ENCODE measurements around the gene S1PR5.
"Not testable (repeated sequence)": the region's sequence is repeated elsewhere in the genome, so short reads cannot be mapped to it uniquely, and the experiment has no call there.

Gene S1PR5

DNA sequence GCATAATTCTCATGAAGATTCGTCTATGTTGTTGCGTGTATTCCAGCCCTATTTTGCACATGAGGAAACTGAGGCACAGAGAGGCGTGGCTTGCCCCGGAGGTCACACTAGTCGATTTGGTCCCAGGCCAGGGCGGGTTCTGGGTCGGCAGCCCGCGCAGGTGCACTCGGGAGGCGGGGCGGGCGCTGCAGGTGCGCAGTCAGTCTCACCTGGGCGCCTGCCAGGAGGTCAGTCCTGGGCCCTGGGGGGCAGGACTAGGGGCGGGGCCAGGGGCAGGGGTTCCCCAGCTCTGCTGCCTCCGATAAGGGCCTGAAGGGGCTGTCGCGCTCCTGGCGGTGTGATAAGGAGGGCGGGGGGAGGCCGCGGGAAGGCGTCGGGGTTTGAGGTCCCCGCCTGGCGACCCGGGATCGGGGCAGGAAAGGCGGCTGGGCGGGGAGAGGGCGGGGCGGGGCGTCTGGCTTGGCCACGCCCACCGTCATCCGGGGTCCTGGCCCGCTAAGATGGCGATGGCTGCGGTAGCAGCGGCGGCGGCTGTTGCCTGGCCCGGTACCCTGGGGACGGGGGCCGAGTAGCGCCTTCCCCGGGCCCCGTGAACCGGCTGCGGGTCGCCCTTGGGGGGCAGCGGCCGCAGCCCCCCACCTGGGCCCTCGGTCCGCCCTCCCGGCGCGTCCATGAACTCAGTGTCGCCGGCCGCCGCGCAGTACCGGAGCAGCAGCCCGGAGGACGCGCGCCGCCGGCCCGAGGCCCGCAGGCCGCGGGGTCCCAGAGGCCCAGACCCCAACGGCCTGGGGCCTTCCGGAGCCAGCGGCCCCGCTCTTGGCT is 26.4 kb upstream of the S1PR5 start, which contains the start of gene ATG4D:
Gene ATG4D (plus strand): TSS at position 485 of the 822 bp plus-strand sequence. CDS start 187 bp downstream, at position 672.
- Histone ChIP-seq H3K4me3 (ENCODE audit: low read depth, low read length) (peak within 1 kb of the TSS; percentile 60), H3K27ac (peak within 1 kb of the TSS; percentile 92), H3K36me3 (peaks cover 32% of the 10 kb centered on the region), H3K9me3 (ENCODE audit: severe bottlenecking) (no peaks in the 10 kb centered on the region), H3K27me3 (ENCODE audit: insufficient read depth, low read depth, severe bottlenecking) (no peaks in the 10 kb centered on the region)
- TF ChIP-seq, protein P1, sequence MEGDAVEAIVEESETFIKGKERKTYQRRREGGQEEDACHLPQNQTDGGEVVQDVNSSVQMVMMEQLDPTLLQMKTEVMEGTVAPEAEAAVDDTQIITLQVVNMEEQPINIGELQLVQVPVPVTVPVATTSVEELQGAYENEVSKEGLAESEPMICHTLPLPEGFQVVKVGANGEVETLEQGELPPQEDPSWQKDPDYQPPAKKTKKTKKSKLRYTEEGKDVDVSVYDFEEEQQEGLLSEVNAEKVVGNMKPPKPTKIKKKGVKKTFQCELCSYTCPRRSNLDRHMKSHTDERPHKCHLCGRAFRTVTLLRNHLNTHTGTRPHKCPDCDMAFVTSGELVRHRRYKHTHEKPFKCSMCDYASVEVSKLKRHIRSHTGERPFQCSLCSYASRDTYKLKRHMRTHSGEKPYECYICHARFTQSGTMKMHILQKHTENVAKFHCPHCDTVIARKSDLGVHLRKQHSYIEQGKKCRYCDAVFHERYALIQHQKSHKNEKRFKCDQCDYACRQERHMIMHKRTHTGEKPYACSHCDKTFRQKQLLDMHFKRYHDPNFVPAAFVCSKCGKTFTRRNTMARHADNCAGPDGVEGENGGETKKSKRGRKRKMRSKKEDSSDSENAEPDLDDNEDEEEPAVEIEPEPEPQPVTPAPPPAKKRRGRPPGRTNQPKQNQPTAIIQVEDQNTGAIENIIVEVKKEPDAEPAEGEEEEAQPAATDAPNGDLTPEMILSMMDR (IDR thresholded peaks at IDR 0.05; ENCODE audit: low read depth, low read length) = no peak
- peak; percentile 75 for DNase-seq

DNA sequence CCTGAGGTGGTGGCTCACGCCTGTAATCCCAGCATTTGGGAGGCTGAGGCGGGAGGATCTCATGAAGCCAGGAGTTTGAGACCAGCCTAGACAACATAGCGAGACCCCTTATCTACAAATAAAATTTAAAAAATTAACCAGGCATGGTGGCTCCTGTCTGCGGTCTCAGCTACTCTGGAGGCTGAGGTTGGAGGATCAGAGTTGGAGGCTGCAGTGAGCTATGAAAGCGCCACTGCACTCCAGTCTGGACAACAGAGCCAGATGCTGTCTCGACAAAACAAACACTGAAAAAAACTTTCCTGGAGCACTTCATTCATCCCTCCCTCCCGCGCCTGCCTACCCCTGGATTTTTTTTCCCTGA is 25.8 kb upstream of the S1PR5 start:
- peaks cover 26% of the 10 kb centered on the region for H3K36me3 ChIP-seq
- H3K27me3 ChIP-seq (ENCODE audit: insufficient read depth, low read depth, severe bottlenecking) = no peaks in the 10 kb centered on the region
- DNase-seq = no peak
- TF ChIP-seq, protein P1 (IDR thresholded peaks at IDR 0.05; ENCODE audit: low read depth, low read length) = no peak
- H3K4me3 ChIP-seq (ENCODE audit: low read depth, low read length) = peak overlapping the region; percentile 60
- no peaks in the 10 kb centered on the region for H3K9me3 ChIP-seq (ENCODE audit: severe bottlenecking)
- no peak overlapping the region for H3K27ac ChIP-seq

DNA sequence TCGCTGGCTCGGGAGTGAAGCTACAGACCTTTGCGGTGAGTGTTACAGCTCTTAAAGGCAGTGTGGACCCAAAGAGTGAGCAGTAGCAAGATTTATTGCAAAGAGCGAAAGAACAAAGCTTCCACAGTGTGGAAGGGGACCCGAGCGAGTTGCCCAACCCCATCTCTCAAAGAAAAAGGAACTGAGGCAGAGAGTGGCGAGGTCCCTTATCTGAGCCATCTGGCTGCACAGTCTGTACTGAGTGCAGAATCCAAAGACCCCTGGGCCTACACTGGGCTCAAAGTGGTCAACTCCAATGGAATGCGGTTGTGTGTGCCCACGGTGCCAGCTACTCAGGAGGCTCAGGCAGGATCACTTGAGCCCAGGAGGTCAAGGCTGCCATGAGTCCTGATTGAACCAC is 21.8 kb upstream of the S1PR5 start:
- not testable (repeated sequence) for H3K9me3 ChIP-seq (ENCODE audit: severe bottlenecking); H3K27ac ChIP-seq; H3K27me3 ChIP-seq (ENCODE audit: insufficient read depth, low read depth, severe bottlenecking); H3K4me3 ChIP-seq (ENCODE audit: low read depth, low read length); DNase-seq; H3K36me3 ChIP-seq

DNA sequence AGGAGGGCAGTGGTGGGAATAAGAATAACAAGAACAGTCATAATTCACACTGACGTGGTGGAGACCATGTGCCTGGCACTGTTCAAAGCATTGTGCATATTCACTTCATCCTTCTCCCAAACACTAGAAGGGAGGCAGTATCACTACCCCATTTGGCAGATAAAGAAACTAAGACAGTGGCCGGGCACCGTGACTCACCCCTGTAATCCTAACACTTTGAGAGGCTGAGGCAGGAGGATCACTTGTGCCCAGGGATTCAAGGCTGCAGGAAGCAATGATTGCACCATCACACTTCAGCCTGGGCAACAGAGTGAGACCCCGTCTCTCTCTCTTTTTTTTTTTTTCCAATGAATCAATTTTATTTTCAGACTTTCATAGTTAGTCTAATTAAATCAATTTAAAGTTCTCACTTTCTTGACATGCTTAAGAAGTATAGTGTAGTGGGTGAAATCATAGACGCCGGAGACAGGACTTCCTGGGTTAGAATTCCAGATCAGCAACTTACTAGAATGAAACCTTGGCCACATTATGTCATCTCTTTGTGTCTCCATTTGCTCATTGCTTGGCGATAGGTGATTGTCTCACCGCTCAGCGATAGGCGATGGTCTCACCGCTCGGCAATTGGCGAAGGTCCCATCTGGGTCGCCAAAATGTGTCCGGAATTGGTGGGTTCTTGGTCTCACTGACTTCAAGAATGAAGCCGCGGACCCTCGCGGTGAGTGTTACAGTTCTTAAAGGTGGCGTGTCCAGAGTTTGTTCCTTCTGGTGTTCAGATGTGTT is 21.1 kb upstream of the S1PR5 start:
- H3K27me3 ChIP-seq (ENCODE audit: insufficient read depth, low read depth, severe bottlenecking) = no peaks in the 10 kb centered on the region
- no peaks in the 10 kb centered on the region for H3K36me3 ChIP-seq
- TF ChIP-seq, protein P1 (IDR thresholded peaks at IDR 0.05; ENCODE audit: low read depth, low read length) = no peak
- no peak overlapping the region for H3K27ac ChIP-seq
- no peak overlapping the region for H3K4me3 ChIP-seq (ENCODE audit: low read depth, low read length)
- H3K9me3 ChIP-seq (ENCODE audit: severe bottlenecking) = no peaks in the 10 kb centered on the region
- DNase-seq = no peak

DNA sequence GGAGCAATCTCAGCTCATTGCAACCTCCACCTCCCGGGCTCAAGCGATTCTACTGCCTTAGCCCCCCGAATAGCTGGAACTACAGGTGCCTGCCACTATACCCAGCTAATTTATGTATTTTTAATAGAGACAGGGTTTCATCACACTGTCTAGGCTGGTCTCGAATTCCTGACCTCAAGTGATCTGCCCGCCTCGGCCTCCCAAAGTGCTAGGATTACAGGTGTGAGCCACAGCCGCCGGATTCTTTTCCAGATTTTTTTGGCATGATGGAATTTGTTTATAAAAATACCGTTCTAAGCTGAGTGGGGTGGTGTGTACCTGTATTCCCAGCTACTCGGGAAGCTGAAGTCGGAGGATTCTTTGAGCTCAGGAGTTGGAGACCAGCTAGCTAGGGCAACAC is 20.4 kb upstream of the S1PR5 start:
- Histone ChIP-seq H3K9me3 (ENCODE audit: severe bottlenecking) (no peaks in the 10 kb centered on the region), H3K27me3 (ENCODE audit: insufficient read depth, low read depth, severe bottlenecking) (no peaks in the 10 kb centered on the region), H3K27ac (no peak overlapping the region), H3K36me3 (no peaks in the 10 kb centered on the region), H3K4me3 (ENCODE audit: low read depth, low read length) (no peak overlapping the region)
- TF ChIP-seq, protein P1 (IDR thresholded peaks at IDR 0.05; ENCODE audit: low read depth, low read length) = no peak
- no peak for DNase-seq

DNA sequence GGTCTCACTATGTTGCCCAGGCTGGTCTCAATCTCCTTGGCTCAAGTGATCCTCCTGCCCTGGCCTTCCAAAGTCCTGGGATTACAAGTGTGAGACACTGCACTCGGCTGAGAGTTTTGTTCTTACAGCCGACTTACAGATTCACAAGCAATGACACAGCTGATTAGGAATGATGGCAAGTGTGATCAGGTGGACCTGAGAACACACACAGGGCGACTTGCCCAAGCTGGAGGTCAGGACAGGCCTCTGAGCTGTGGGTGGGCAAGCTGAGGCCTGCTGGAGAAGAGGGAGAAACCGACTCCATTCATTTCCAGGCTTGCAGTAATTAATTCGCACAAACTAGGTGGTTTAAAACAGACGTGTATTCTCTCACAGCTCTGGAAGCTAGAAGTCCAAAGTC is 18.4 kb upstream of the S1PR5 start:
- H3K27me3 ChIP-seq (ENCODE audit: insufficient read depth, low read depth, severe bottlenecking) = no peaks in the 10 kb centered on the region
- no peak overlapping the region for H3K27ac ChIP-seq
- TF ChIP-seq, protein P1 (IDR thresholded peaks at IDR 0.05; ENCODE audit: low read depth, low read length) = no peak
- H3K9me3 ChIP-seq (ENCODE audit: severe bottlenecking) = no peaks in the 10 kb centered on the region
- H3K4me3 ChIP-seq (ENCODE audit: low read depth, low read length) = no peak overlapping the region
- no peaks in the 10 kb centered on the region for H3K36me3 ChIP-seq
- DNase-seq = no peak
